Mesendoderm (in vitro differentiated cells): ENCODE measurements around the gene LRFN2.

ENCODE experiments used
- DNase-seq: peaks from one replicate; pipeline ENCODE4 v3.0.0; 2013
- H2AK5ac ChIP-seq: 2 replicates; pipeline ENCODE4 v1.6.1; 2013; ENCODE audit warnings: low read length, inconsistent platforms
- H2BK120ac ChIP-seq: 2 replicates; pipeline ENCODE4 v1.6.1; 2013; ENCODE audit warnings: low read depth, mild to moderate bottlenecking, low read length, moderate library complexity, mixed read lengths
- H2BK15ac ChIP-seq: replicated peaks from 2 replicates; pipeline ENCODE4 v1.6.1; 2013; ENCODE audit warnings: low read depth, mild to moderate bottlenecking, moderate library complexity
- H2BK5ac ChIP-seq: 2 replicates; pipeline ENCODE4 v1.6.1; 2013; ENCODE audit warnings: low read length, inconsistent platforms
- H3K18ac ChIP-seq: 2 replicates; pipeline ENCODE4 v1.6.1; 2013; ENCODE audit warnings: mild to moderate bottlenecking, low read length, mixed read lengths
- H3K23ac ChIP-seq: one replicate; pipeline ENCODE4 v1.6.1; 2013; ENCODE audit warnings: low read length
- H3K27ac ChIP-seq: 2 replicates; pipeline ENCODE4 v1.5.1; 2013; ENCODE audit warnings: low read depth, mild to moderate bottlenecking, inconsistent platforms, low read length, moderate library complexity
- H3K27me3 ChIP-seq: 2 replicates; pipeline ENCODE4 v1.6.1; 2013; ENCODE audit warnings: low read length, control low read depth, mild to moderate bottlenecking, inconsistent platforms; ENCODE audit not compliant: insufficient read depth, poor library complexity
- H3K36me3 ChIP-seq: 2 replicates; pipeline ENCODE4 v1.6.1; 2013; ENCODE audit warnings: low read length, inconsistent platforms; ENCODE audit not compliant: control insufficient read depth, insufficient read depth
- H3K4ac ChIP-seq: one replicate; pipeline ENCODE4 v1.6.1; 2013; ENCODE audit warnings: low read depth, mild to moderate bottlenecking, low read length, moderate library complexity
- H3K4me1 ChIP-seq: 2 replicates; pipeline ENCODE4 v1.6.1; 2013; ENCODE audit warnings: low read depth, low read length, inconsistent platforms; ENCODE audit not compliant: control insufficient read depth
- H3K4me2 ChIP-seq: 2 replicates; pipeline ENCODE4 v1.6.1; 2013; ENCODE audit warnings: low read length
- H3K4me3 ChIP-seq: 2 replicates; pipeline ENCODE4 v1.5.1; 2013; ENCODE audit warnings: mild to moderate bottlenecking, low read length
- H3K56ac ChIP-seq: one replicate; pipeline ENCODE4 v1.6.1; 2013; ENCODE audit warnings: low read length
- H3K79me1 ChIP-seq: 2 replicates; pipeline ENCODE4 v1.6.1; 2013; ENCODE audit warnings: low read length, inconsistent platforms
- H3K79me2 ChIP-seq: 2 replicates; pipeline ENCODE4 v1.6.1; 2013; ENCODE audit warnings: mild to moderate bottlenecking, low read length; ENCODE audit not compliant: control insufficient read depth, insufficient read depth
- H3K9ac ChIP-seq: 2 replicates; pipeline ENCODE4 v1.6.1; 2013; ENCODE audit warnings: low read length, inconsistent platforms
- H4K5ac ChIP-seq: one replicate; pipeline ENCODE4 v1.6.1; 2013; ENCODE audit warnings: low read length
- H4K8ac ChIP-seq: one replicate; pipeline ENCODE4 v1.6.1; 2013; ENCODE audit warnings: low read depth, mild to moderate bottlenecking, control low read depth, low read length, moderate library complexity
- WGBS: extraction: QIAGEN DNeasy Blood & Tissue Kit; methylation state at CpG from one replicate; pipeline ENCODE4 v1.1.7; 2013; ENCODE audit warnings: low lambda C conversion rate, missing lambda C conversion rate; ENCODE audit not compliant: insufficient coverage; ENCODE audit errors: extremely low coverage; 5-methylcytosine and 5-hydroxymethylcytosine counted together

The LRFN2 gene

DNA sequence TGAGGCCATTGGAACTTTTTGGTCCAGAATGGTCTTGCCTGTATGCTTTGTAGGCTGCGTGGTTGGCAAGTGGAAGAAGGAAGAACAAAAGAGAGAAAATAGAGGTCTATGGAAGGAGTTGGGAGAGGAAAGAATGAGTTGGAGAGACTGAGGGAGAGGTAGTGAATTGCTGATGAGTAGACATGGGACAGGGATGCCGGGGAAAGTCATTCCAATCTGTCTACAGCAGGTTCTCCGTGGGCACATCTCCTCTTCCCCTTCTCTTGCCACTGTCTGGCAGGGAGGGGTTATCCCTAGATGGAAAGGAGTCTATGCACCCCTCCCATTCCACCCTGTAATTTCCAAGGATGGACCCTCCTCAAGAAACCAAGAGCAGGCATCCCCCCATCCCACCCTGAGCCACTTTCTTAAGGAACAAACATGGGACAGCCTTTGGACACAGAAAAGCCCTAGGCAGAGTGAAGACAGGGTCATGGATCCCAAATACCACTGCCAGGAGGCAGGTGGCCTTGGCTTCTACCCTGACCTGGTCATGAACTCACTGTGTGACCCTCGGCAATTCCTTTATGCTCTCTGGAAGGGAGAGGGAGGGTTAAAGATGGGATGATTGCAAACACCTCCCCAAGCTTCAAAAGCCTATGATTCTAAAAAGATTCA is 196.9 kb downstream of the LRFN2 start:
- Histone ChIP-seq H3K18ac (no peak overlapping the region), H3K23ac (no peak overlapping the region), H2BK5ac (no peak overlapping the region), H4K5ac (no peak overlapping the region), H2BK15ac (no peak overlapping the region), H3K79me2 (no peaks in the 10 kb centered on the region), H3K27ac (no peak overlapping the region), H2AK5ac (no peak overlapping the region), H3K79me1 (no peaks in the 10 kb centered on the region), H3K27me3 (no peaks in the 10 kb centered on the region), H3K36me3 (no peaks in the 10 kb centered on the region), H3K4me2 (no peak overlapping the region), H3K4ac (no peak overlapping the region), H3K4me1 (no peaks in the 10 kb centered on the region), H3K56ac (no peak overlapping the region), H3K4me3 (no peak overlapping the region), H4K8ac (no peak overlapping the region), H2BK120ac (no peak overlapping the region), H3K9ac (no peak overlapping the region)
- no peak for DNase-seq
- WGBS, result no CpG with 5 or more reads among the region's 4 CpGs

- Histone ChIP-seq H3K4me1 (no peaks in the 10 kb centered on the region), H3K4me2 (no peak overlapping the region), H3K36me3 (no peaks in the 10 kb centered on the region), H2BK15ac (no peak overlapping the region), H2BK120ac (no peak overlapping the region), H2AK5ac (no peak overlapping the region), H4K8ac (no peak overlapping the region), H3K4me3 (no peak overlapping the region), H3K56ac (no peak overlapping the region), H2BK5ac (no peak overlapping the region), H4K5ac (no peak overlapping the region), H3K27ac (no peak overlapping the region), H3K18ac (no peak overlapping the region), H3K9ac (no peak overlapping the region), H3K23ac (no peak overlapping the region), H3K27me3 (no peaks in the 10 kb centered on the region), H3K79me1 (no peaks in the 10 kb centered on the region), H3K4ac (no peak overlapping the region), H3K79me2 (no peaks in the 10 kb centered on the region)
- WGBS, result no CpG with 5 or more reads among the region's 4 CpGs
- no peak for DNase-seq
Measured at GRCh38 chr6:40389254-40389653, 197.9 kb downstream of the LRFN2 start.

DNA sequence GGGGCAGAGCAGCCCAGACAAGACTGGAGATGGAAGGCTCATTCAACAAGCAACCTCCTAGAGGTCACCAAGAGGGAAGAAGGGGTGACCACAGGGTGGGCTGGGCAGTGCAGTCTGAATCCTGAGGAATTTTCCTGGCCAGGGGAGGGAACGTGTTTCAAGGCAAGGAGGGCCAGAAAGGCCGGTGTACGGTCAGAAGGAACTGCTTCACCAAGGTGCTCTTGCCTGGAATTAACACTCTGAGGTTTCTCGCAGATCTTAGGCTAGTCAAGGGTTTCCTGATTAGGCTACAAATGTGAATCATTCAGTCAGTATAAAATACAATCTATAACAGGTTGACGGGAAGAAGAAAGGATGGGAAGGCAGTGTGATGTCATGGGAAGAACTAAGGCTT is 199.3 kb downstream of the LRFN2 start:
- no peak overlapping the region for H2BK120ac ChIP-seq
- H3K27ac ChIP-seq, result no peak overlapping the region
- H3K79me1 ChIP-seq, result no peaks in the 10 kb centered on the region
- no peak overlapping the region for H4K5ac ChIP-seq
- no peak overlapping the region for H3K4ac ChIP-seq
- no peak overlapping the region for H3K4me2 ChIP-seq
- no peak overlapping the region for H3K9ac ChIP-seq
- no peak overlapping the region for H3K23ac ChIP-seq
- H2AK5ac ChIP-seq, result no peak overlapping the region
- no peak overlapping the region for H2BK5ac ChIP-seq
- no peaks in the 10 kb centered on the region for H3K36me3 ChIP-seq
- H3K56ac ChIP-seq, result no peak overlapping the region
- no peak overlapping the region for H3K18ac ChIP-seq
- no peak for DNase-seq
- no peak overlapping the region for H2BK15ac ChIP-seq
- WGBS, result no CpG with 5 or more reads among the region's 5 CpGs
- H3K4me1 ChIP-seq, result no peaks in the 10 kb centered on the region
- H3K27me3 ChIP-seq, result no peaks in the 10 kb centered on the region
- no peak overlapping the region for H3K4me3 ChIP-seq
- H4K8ac ChIP-seq, result no peak overlapping the region
- H3K79me2 ChIP-seq, result no peaks in the 10 kb centered on the region

GRCh38 chr6:40387127-40387870 is 199.9 kb downstream of the LRFN2 start:
- no peaks in the 10 kb centered on the region for H3K27me3 ChIP-seq
- H3K36me3 ChIP-seq, result no peaks in the 10 kb centered on the region
- no peak overlapping the region for H4K5ac ChIP-seq
- no peaks in the 10 kb centered on the region for H3K79me2 ChIP-seq
- H3K18ac ChIP-seq, result no peak overlapping the region
- H2BK120ac ChIP-seq, result no peak overlapping the region
- H4K8ac ChIP-seq, result no peak overlapping the region
- H2BK5ac ChIP-seq, result no peak overlapping the region
- H3K4me2 ChIP-seq, result no peak overlapping the region
- DNase-seq, result no peak
- H3K23ac ChIP-seq, result no peak overlapping the region
- H2BK15ac ChIP-seq, result no peak overlapping the region
- H3K4ac ChIP-seq, result no peak overlapping the region
- H3K56ac ChIP-seq, result no peak overlapping the region
- no peak overlapping the region for H2AK5ac ChIP-seq
- H3K9ac ChIP-seq, result no peak overlapping the region
- WGBS, result no CpG with 5 or more reads among the region's 4 CpGs
- H3K27ac ChIP-seq, result no peak overlapping the region
- H3K4me1 ChIP-seq, result no peaks in the 10 kb centered on the region
- no peak overlapping the region for H3K4me3 ChIP-seq
- H3K79me1 ChIP-seq, result no peaks in the 10 kb centered on the region

DNA sequence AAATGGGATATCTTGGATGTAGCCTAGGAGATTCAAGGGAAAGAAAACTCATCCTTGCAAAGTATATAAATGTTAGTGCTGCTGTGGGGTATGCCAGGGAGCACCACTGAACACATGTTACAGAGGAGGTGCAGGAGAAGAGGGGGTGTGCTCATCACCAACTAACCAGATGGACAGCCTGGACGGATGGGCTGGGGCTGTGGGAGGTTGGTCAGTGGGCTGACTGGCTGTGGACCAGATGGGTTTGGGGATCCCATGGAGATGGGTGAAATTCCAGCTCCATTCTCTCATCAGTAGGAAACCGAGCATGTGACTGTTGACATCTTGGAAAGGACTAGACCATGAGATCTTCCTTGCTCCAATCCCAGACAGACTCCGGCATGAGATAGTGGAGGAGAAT is 201.0 kb downstream of the LRFN2 start:
- WGBS, result no CpG with 5 or more reads among the region's 3 CpGs
- no peak overlapping the region for H2BK120ac ChIP-seq
- H3K36me3 ChIP-seq, result no peaks in the 10 kb centered on the region
- H3K18ac ChIP-seq, result no peak overlapping the region
- no peak for DNase-seq
- no peak overlapping the region for H3K27ac ChIP-seq
- no peak overlapping the region for H3K4ac ChIP-seq
- H3K23ac ChIP-seq, result no peak overlapping the region
- no peak overlapping the region for H3K4me2 ChIP-seq
- no peak overlapping the region for H2BK5ac ChIP-seq
- H4K5ac ChIP-seq, result no peak overlapping the region
- H3K4me3 ChIP-seq, result no peak overlapping the region
- H2BK15ac ChIP-seq, result no peak overlapping the region
- H2AK5ac ChIP-seq, result no peak overlapping the region
- H4K8ac ChIP-seq, result no peak overlapping the region
- H3K79me2 ChIP-seq, result no peaks in the 10 kb centered on the region
- H3K27me3 ChIP-seq, result no peaks in the 10 kb centered on the region
- no peaks in the 10 kb centered on the region for H3K4me1 ChIP-seq
- no peak overlapping the region for H3K9ac ChIP-seq
- H3K79me1 ChIP-seq, result no peaks in the 10 kb centered on the region
- H3K56ac ChIP-seq, result no peak overlapping the region
